HepG2 (cell line): ENCODE measurements around the gene GRM1. TPM values are rescaled to one million over a fixed set of nuclear protein-coding genes. Genes with fewer than 3 reads are reported as not detected.

Experiments
- ATAC-seq: fragments of 200-7000 bp; cut with Tn5 transposase; 3 replicates; pipeline ENCODE4 v1.9.1; 2020; ENCODE audit warnings: mild to moderate bottlenecking, moderate library complexity
- BruUV-seq: library from RNA; stranded (reverse); fragments of 400-500 nt; replicated peaks from 2 replicates; lab custom pipeline; 2021; lab: Mats Ljungman, UMichigan
- CTCF ChIA-PET: fragments of 300-600 bp; formaldehyde crosslinking; extraction: SDS; loops from one replicate; lab custom pipeline; 2021; ENCODE audit warnings: low total read pairs, inconsistent platforms, low intra/inter-chr PET ratio; lab: Yijun Ruan, JAX
- POLR2A ChIA-PET: fragments of 350-600 bp; sonication (Branson Sonifier 250); formaldehyde crosslinking; loops from one replicate; lab custom pipeline; 2020; ENCODE audit warnings: antibody characterized with exemption, inconsistent platforms; lab: Yijun Ruan, JAX
- DNase-seq: peaks from one replicate; pipeline ENCODE4 v3.0.0-alpha.2; 2015; ENCODE audit warnings: low spot score
- FAIRE-seq: peaks from 3 replicates; lab custom pipeline; 2011; peaks lifted over from hg19 to GRCh38; lab: Jason Lieb, UNC
- H2AFZ ChIP-seq: one replicate; pipeline ENCODE4 v1.6.1; 2011; ENCODE audit warnings: low read length, inconsistent platforms
- H3K27ac ChIP-seq: fragments of 300-600 bp; 3 replicates; pipeline ENCODE4 v1.8.0; 2011; ENCODE audit warnings: mixed run types, mild to moderate bottlenecking, mixed read lengths, low read length, inconsistent platforms; ENCODE audit not compliant: insufficient read depth; ENCODE audit errors: extremely low read length
- H3K27me3 ChIP-seq, 2 experiments: fragments of 200-600 bp in 1 of 2; 2 replicates in 1 of 2; 3 replicates in 1 of 2; pipeline versions ENCODE4 v1.6.0 to v1.8.0; 2011; ENCODE audit warnings: low read length in 2 of 2, mild to moderate bottlenecking in 2 of 2, moderate library complexity in 2 of 2, inconsistent platforms in 1 of 2; ENCODE audit not compliant: insufficient read depth in 2 of 2, control insufficient read depth in 1 of 2
- H3K36me3 ChIP-seq, 2 experiments: fragments of 200-600 bp in 1 of 2; replicated peaks in 1 of 2; 2 replicates in 1 of 2; 3 replicates in 1 of 2; pipeline versions ENCODE4 v1.5.1 to v1.8.0; 2011; ENCODE audit warnings: low read length in 2 of 2, inconsistent platforms in 1 of 2; ENCODE audit not compliant: insufficient read depth in 2 of 2, control insufficient read depth in 1 of 2
- H3K4me1 ChIP-seq: 2 replicates; pipeline ENCODE4 v1.5.1; 2012; ENCODE audit warnings: low read length, inconsistent platforms; ENCODE audit not compliant: insufficient read depth
- H3K4me2 ChIP-seq: 2 replicates; pipeline ENCODE4 v1.6.0; 2011; ENCODE audit warnings: low read depth, low read length, inconsistent platforms
- H3K4me3 ChIP-seq, 3 experiments: fragments of 200-600 bp in 1 of 3; sonication (generic), shearing (Covaris generic) in 1 of 3; replicated peaks in 1 of 3; 2 replicates each; pipeline ENCODE4 v1.5.1; 2011 to 2016; ENCODE audit warnings: low read length in 3 of 3, inconsistent platforms in 2 of 3, low read depth in 2 of 3, mild to moderate bottlenecking in 2 of 3, control low read depth in 1 of 3, mixed read lengths in 1 of 3; ENCODE audit not compliant: insufficient read depth in 1 of 3
- H3K79me2 ChIP-seq: one replicate; pipeline ENCODE4 v1.6.1; 2011; ENCODE audit warnings: low read length, inconsistent platforms; ENCODE audit not compliant: insufficient read depth
- H3K9ac ChIP-seq: 2 replicates; pipeline ENCODE4 v1.6.0; 2011; ENCODE audit warnings: mild to moderate bottlenecking, low read depth, low read length, inconsistent platforms; ENCODE audit not compliant: insufficient read depth
- H3K9me3 ChIP-seq: 2 replicates; pipeline ENCODE4 v1.5.1; 2012; ENCODE audit warnings: mild to moderate bottlenecking, low read length
- H4K20me1 ChIP-seq: 2 replicates; pipeline ENCODE4 v1.6.0; 2011; ENCODE audit warnings: inconsistent platforms, mild to moderate bottlenecking, low read length, moderate library complexity; ENCODE audit not compliant: insufficient read depth
- ARNT ChIP-seq: fragments of 450-650 bp; IDR thresholded peaks from 2 replicates; pipeline ENCODE4 v1.6.1; 2017
- GATA4 ChIP-seq: sonication (generic); IDR thresholded peaks from 2 replicates; pipeline ENCODE4 v1.6.1; 2016; ENCODE audit warnings: antibody characterized with exemption, low read depth, borderline replicate concordance
- HCFC1 ChIP-seq: fragments of 150-350 bp; IDR thresholded peaks from 2 replicates; pipeline ENCODE4 v1.6.1; 2014; ENCODE audit warnings: low read depth, low read length
- REXO4 ChIP-seq: sonication (generic); formaldehyde crosslinking; IDR thresholded peaks from 2 replicates; pipeline ENCODE4 v1.8.0; 2022; ENCODE audit warnings: missing genetic modification reagents, mild to moderate bottlenecking, borderline replicate concordance
- SAFB2 ChIP-seq: sonication (generic); formaldehyde crosslinking; IDR thresholded peaks from 2 replicates; pipeline ENCODE4 v1.5.1; 2020; ENCODE audit warnings: missing genetic modification reagents, low read depth, mild to moderate bottlenecking, borderline replicate concordance
- ZNF788 ChIP-seq: sonication (generic); formaldehyde crosslinking; IDR thresholded peaks from 2 replicates; pipeline ENCODE4 v1.5.0; 2020; ENCODE audit warnings: mild to moderate bottlenecking, missing genetic modification reagents, borderline replicate concordance
- WGBS: methylation state at CpG from one replicate; pipeline ENCODE4 v1.1.6; 2017; ENCODE audit warnings: low lambda C conversion rate; 5-methylcytosine and 5-hydroxymethylcytosine counted together
- in situ Hi-C: cut with HindIII; loops from 2 replicates; pipeline ENCODE4 v1.10.0; 2017; ENCODE audit warnings: low pct_unique_long_range_greater_than_20kb; ENCODE audit not compliant: extremely low pct_ligation_motif_present
- intact Hi-C: fragments of 100-400 bp; cut with micrococcal nuclease; formaldehyde crosslinking; loops from one replicate; pipeline ENCODE4 v1.10.0; 2022; ENCODE audit not compliant: unreplicated experiment
- polyA plus RNA-seq, 8 experiments: library from polyadenylated mRNA; depleted of rRNA in 3 of 8; stranded (reverse) in 7 of 8; unstranded in 1 of 8; fragments of >200 nt; fragmentation: Illumina TruSeq in 4 of 8; extraction: Trizol in 4 of 8; gene quantifications; 2 replicates each; pipeline versions ENCODE4 v1.2.1 to v1.2.3, GENCODE V29; 2011 to 2016; ENCODE audit warnings: low read depth in 4 of 8, missing spikeins in 1 of 8, mixed read lengths in 1 of 8; ENCODE audit not compliant: insufficient read depth in 1 of 8
- total RNA-seq, 5 experiments: library from RNA; depleted of rRNA; stranded (reverse); fragments of >200 nt; fragmentation: Illumina TruSeq; extraction: Trizol; gene quantifications; 2 replicates each; pipeline ENCODE4 v1.2.3, GENCODE V29; 2016; ENCODE audit warnings: low read depth in 1 of 5
- TF ChIP-seq, protein P1 (sequence below): sonication (generic); formaldehyde crosslinking; IDR thresholded peaks from 2 replicates; pipeline ENCODE4 v1.5.0; 2020; ENCODE audit warnings: missing genetic modification reagents, mild to moderate bottlenecking, borderline replicate concordance
- TF ChIP-seq, protein P2 (sequence below): IDR thresholded peaks from 2 replicates; pipeline ENCODE4 v1.6.1; 2016; ENCODE audit warnings: mild to moderate bottlenecking, missing biosample characterization, missing genetic modification reagents
- TF ChIP-seq, protein P3 (sequence below): IDR thresholded peaks from 2 replicates; pipeline ENCODE4 v1.6.1; 2016; ENCODE audit warnings: missing biosample characterization, missing genetic modification reagents, low read depth

GRM1 gene
- total and polyA plus RNA-seq, 2 of the 13 experiments (the other 11 are each of a cell fraction or from before 2014, with no cell fraction given), result 0.09 TPM; not detected in 1

GRCh38 chr6:146190581-146190980 is 161.7 kb downstream of the GRM1 start:
- H2AFZ ChIP-seq, result no peak overlapping the region
- H3K4me3 ChIP-seq, result no peak overlapping the region
- no peaks in the 10 kb centered on the region for H3K79me2 ChIP-seq
- no peaks in the 10 kb centered on the region for H3K4me1 ChIP-seq
- H4K20me1 ChIP-seq, result no peaks in the 10 kb centered on the region
- WGBS, result 0% methylated on average over 2 of the region's 2 CpGs
- ATAC-seq (no peak), DNase-seq (no peak), FAIRE-seq (no peak)
- H3K9ac ChIP-seq, result no peak overlapping the region
- H3K27ac ChIP-seq, result no peak overlapping the region
- ChIA-PET CTCF (no interaction called here), POLR2A (no interaction called here)
- H3K9me3 ChIP-seq, result no peaks in the 10 kb centered on the region
- no peak overlapping the region for H3K4me2 ChIP-seq
- H3K27me3 ChIP-seq, result no peaks in the 10 kb centered on the region
- no TSS peak for BruUV-seq
- intact Hi-C loops, result no loop called here
- no peaks in the 10 kb centered on the region for H3K36me3 ChIP-seq
- in situ Hi-C loops, result no loop called here
- TF ChIP-seq GATA4 (no peak), ZNF788 (CRISPR knock-in tag) (no peak), HCFC1 (no peak), SAFB2 (CRISPR knock-in tag) (no peak), REXO4 (CRISPR knock-in tag) (no peak), ARNT (no peak)
- TF ChIP-seq, protein P1, sequence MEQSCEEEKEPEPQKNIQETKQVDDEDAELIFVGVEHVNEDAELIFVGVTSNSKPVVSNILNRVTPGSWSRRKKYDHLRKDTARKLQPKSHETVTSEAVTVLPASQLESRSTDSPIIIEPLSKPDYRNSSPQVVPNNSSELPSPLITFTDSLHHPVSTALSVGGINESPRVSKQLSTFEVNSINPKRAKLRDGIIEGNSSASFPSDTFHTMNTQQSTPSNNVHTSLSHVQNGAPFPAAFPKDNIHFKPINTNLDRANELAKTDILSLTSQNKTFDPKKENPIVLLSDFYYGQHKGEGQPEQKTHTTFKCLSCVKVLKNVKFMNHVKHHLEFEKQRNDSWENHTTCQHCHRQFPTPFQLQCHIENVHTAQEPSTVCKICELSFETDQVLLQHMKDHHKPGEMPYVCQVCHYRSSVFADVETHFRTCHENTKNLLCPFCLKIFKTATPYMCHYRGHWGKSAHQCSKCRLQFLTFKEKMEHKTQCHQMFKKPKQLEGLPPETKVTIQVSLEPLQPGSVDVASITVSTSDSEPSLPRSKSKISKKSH (CRISPR knock-in tag), result no peak
- TF ChIP-seq, protein P2, sequence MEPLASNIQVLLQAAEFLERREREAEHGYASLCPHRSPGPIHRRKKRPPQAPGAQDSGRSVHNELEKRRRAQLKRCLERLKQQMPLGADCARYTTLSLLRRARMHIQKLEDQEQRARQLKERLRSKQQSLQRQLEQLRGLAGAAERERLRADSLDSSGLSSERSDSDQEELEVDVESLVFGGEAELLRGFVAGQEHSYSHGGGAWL, result no peak
- TF ChIP-seq, protein P3, sequence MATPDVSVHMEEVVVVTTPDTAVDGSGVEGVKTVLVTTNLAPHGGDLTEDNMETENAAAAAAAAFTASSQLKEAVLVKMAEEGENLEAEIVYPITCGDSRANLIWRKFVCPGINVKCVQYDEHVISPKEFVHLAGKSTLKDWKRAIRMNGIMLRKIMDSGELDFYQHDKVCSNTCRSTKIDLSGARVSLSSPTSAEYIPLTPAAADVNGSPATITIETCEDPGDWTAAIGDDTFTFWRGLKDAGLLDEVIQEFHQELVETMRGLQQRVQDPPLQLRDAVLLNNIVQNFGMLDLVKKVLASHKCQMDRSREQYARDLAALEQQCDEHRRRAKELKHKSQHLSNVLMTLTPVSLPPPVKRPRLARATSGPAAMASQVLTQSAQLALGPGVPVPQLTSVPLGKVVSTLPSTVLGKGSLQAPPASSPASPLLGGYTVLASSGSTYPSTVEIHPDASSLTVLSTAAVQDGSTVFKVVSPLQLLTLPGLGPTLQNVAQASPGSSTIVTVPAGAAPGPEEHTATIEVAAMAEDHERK (CRISPR knock-in tag), result no peak
